ENCODE results near the gene EIF3K.

Gene EIF3K

DNA sequence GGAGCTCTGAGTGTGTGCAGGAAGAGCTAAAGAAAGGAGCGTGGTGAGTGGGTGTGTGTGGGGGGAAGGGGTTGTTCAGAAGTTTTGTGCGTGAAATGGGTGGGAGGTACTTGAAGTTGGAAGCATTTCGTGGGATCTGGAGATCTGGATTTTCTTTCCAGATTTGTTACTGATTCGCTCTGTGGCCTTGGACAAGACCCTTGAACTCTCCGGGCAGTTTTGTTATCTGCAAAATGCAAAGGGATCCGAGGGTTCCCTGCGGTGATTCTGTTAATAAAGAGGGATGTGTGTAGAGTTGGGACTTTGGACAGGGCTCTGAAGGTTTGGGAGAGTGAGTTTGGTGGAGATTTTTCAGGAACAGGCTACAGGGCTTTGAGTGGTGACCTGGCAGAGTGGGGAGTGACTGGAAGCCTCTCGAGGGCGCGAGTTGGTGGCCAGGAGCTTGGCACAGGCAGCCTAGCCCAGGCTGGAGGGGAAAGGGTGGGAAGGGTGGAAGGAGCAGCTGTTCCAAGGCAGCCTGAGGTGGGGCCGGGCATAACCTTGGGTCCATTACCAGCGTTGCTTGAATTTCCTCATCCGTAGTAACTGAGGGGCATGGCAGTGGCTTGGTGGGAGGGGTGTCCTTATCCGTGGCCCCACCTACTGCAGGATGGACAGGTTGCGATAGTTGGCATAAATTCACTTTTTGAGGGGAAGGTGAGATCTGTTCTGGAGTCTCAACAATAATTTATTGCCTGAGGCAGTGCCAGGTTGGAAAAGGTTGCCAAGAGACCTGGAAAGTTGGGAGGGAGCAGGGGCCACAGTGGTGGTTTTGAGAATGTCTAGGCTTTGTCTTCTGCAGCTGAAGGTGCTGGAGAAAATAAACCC lies 30.6 kb downstream of the EIF3K start:
- H3K27me3 Mint-ChIP-seq, result no peaks in the 10 kb centered on the region
- H3K27ac Mint-ChIP-seq, result peak overlapping the region; percentile 37
- peak overlapping the region; percentile 91 to 98 for H3K4me3 Mint-ChIP-seq
- H3K36me3 Mint-ChIP-seq, result peaks cover 14 to 26% of the 10 kb centered on the region in 2 donors
- H3K4me1 Mint-ChIP-seq, result peaks cover 28 to 61% of the 10 kb centered on the region in 2 donors
- no peak for ATAC-seq (replicated peaks)
- no peaks in the 10 kb centered on the region for H3K9me3 Mint-ChIP-seq
- DNase-seq, result no peak

DNA sequence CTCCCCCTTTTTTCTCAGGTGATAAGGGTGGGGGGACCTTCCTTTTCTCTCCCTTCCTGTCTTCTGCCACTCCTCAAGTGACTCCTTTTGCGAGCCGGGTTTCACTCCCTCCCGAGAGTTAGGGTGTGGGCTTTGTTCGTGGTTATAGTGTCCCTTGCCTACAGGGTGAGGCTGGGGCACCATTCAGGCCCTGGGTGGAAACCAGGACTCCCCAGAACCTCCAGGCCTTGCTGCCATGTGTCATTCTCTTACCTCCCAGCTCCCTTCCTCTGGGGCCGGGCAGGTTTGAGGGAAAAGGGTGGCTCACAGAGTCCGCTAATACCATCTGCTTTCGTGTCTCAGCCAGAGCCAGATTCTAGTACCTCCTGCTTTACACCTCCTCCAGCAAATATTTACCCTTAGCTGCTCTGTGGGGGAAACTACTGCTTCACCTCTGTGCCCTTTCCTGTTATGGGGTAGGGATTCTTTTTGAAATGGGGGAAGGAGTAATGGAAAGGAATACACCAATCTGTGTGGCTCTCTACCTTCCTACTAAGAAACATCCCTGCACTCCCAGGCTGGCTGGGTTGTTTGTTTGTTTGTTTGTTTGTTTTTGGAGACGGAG lies 31.3 kb downstream of the EIF3K start:
- Mint-ChIP-seq H3K36me3 (peaks cover 15 to 26% of the 10 kb centered on the region in 2 donors), H3K27me3 (no peaks in the 10 kb centered on the region), H3K9me3 (no peaks in the 10 kb centered on the region), H3K4me3 (peak overlapping the region; percentile 91 to 98), H3K4me1 (peaks cover 32 to 69% of the 10 kb centered on the region in 2 donors), H3K27ac (peak overlapping the region; percentile 80)
- ATAC-seq (replicated peaks), result no peak
- no peak for DNase-seq

DNA sequence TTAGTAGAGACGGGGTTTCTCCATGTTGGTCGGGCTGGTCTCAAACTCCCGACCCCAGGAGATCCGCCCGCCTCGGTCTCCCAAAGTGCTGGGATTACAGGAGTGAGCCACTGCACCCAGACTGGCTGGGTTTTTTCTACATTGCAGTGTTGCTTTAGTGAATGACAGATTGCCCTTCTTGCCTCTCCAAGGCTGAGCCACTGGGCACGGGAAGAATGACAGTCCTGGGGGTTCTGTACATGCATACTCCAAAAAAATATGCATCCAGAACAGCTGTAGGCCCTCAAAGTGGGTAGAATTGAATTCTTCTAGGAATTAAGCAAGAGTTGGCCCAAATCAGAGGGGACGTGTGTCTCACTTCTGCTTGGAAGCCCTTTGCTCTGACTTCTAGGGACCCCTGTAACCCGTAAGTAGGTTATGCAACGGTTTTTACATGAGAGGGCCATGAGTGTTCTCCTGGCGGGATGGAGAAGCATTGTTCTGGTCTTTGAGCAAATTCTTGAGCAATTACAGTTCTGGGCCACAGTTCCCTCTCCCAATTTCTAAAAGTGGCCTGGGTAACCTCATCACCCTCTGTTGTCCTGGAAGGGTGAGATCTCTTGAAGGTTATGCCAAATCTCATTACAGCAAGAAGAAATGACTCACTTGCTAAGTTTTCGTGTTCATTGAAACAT lies 32.1 kb downstream of the EIF3K start:
- no peaks in the 10 kb centered on the region for H3K9me3 Mint-ChIP-seq
- H3K27ac Mint-ChIP-seq, result no peak overlapping the region
- ATAC-seq (replicated peaks), result no peak
- no peak overlapping the region for H3K4me3 Mint-ChIP-seq
- H3K4me1 Mint-ChIP-seq, result peaks cover 39 to 77% of the 10 kb centered on the region in 2 donors
- H3K36me3 Mint-ChIP-seq, result peaks cover 19 to 33% of the 10 kb centered on the region in 2 donors
- H3K27me3 Mint-ChIP-seq, result no peaks in the 10 kb centered on the region
- no peak for DNase-seq

DNA sequence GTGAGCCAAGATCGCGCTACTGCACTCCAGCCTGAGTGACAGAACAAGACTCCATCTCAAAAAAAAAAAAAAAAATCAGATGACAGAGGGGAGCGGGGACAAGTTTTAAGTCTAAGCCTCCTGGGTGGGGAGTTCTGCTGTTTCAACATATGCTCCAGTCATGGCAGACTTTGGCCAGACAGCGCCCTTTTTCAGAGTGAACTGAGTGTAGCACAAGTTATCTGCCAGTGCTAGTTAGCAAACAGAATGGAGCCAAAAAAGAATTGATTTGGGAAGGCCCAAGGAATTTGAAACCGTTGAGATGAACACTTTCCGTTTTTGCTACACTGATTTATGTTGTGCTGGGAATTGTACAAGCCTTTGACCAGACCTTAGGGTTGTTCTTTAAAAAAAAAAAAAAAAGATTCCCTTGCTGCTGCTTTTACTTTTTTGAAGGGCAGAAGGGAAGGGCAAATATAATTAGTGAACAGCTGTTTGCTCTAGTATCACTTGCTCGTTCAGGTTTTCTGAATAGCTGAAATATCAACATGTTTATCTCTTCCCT lies 34.1 kb downstream of the EIF3K start:
- H3K4me1 Mint-ChIP-seq, result peaks cover 49 to 95% of the 10 kb centered on the region in 2 donors
- no peak overlapping the region for H3K27ac Mint-ChIP-seq
- H3K9me3 Mint-ChIP-seq, result no peaks in the 10 kb centered on the region
- no peak overlapping the region for H3K4me3 Mint-ChIP-seq
- peaks cover 24 to 41% of the 10 kb centered on the region in 2 donors for H3K36me3 Mint-ChIP-seq
- DNase-seq (no peak), ATAC-seq (replicated peaks) (no peak)
- no peaks in the 10 kb centered on the region for H3K27me3 Mint-ChIP-seq

DNA sequence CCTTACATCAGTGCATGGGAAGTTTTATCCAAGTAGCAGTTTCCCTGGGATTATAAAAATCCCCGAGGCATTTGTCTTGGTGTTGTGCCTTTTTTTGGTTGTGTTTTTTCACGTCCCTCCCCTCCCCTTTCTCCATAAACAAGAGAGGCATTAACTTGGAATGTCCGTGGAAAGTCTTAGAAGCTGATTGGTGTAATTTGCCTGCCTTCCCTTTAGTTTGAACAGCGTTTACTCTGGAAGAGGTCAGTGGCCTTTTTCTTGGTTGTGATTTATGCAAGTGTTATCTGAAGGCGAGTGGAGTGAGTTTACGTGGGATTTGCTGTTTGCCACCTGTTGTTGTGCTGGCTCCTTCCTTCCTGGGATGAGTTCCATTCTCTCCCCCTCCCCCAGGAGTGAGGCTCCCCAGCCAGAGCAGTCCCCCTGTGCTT lies 35.7 kb downstream of the EIF3K start:
- ATAC-seq (replicated peaks), result no peak
- Mint-ChIP-seq H3K27ac (peak overlapping the region; percentile 39), H3K4me1 (peaks cover 35 to 84% of the 10 kb centered on the region in 2 donors), H3K4me3 (no peak overlapping the region), H3K36me3 (peaks cover 14 to 29% of the 10 kb centered on the region in 2 donors), H3K27me3 (no peaks in the 10 kb centered on the region), H3K9me3 (no peaks in the 10 kb centered on the region)
- no peak for DNase-seq

DNA sequence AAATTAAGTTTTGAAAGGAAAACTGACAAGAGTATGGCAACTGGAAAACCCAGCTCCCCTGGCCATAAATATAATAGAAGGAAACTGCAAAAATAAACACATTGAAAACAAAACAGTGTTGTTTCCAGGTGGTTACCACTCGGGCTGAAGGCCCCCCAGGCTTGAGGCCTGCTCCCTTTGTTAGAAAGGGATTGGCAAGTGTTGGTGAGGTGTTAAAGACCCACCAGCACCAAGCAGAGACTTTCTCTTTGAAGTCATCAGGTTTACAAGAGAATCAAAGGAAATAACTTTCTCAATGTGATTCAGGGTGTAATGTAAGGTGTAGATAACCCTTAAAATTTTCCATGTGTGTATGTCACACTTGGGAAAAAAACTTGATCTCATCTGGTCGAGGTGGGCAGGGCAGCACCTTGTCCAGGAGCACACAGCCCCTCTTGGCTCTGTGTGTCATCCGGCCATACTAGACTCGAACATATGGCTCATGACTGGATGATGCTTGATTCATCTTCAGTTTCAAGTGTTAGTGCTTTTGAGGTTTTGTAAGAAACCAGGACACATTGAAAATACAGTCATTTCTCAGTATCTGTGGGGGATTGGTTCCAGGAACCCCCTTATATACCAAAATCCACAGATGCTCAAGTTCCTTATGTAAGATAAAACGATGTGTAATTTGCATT lies 36.3 kb downstream of the EIF3K start:
- Mint-ChIP-seq H3K4me1 (peaks cover 31 to 77% of the 10 kb centered on the region in 2 donors), H3K9me3 (no peaks in the 10 kb centered on the region), H3K4me3 (no peak overlapping the region), H3K27me3 (no peaks in the 10 kb centered on the region), H3K36me3 (peaks cover 14 to 29% of the 10 kb centered on the region in 2 donors), H3K27ac (peak overlapping the region; percentile 39)
- ATAC-seq (replicated peaks), result peak; percentile 60 to 84
- DNase-seq, result no peak

DNA sequence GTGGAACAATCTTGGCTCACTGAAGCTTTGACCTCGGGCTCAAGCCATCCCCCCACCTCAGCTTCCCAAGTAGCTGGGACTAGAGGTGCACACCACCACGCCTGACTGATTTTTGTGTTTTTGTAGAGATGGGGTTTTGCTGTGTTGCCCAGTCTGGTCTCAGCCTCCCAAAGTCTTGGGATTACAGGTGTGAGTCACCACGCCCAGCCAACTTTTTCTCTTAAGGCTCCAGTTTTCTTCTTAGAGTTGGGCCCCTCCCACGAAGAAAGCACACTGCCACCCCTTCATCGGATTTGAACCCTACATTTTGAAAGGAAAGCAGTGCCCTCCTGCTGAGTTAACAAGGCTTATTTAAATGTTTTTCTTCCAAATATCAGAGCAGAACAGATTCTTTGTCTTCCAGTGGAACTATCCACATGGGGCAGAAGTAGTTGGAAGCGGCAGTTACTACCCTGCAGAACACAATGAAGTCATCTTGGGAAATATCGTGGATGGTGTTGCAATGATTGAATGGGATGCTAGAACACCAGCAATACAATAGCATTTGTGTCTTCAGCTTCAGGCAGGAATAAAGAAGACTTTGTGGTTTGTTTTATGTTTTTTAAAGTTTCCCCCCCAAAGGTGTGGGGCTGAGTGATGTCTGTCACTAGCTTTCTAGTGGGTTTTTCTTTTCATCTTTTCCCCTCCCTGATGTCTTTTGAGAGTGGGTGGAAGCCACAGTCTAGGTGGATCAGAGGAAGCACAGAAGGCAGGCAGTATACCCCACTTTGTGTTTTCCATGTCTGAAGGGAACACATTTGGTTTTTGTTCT lies 37.4 kb downstream of the EIF3K start:
- H3K4me1 Mint-ChIP-seq, result peaks cover 31 to 75% of the 10 kb centered on the region in 2 donors
- peaks cover 14 to 37% of the 10 kb centered on the region in 2 donors for H3K36me3 Mint-ChIP-seq
- H3K9me3 Mint-ChIP-seq, result no peaks in the 10 kb centered on the region
- ATAC-seq (replicated peaks) (no peak), DNase-seq (no peak)
- H3K27ac Mint-ChIP-seq, result peak overlapping the region; percentile 72
- H3K4me3 Mint-ChIP-seq, result no peak overlapping the region
- H3K27me3 Mint-ChIP-seq, result no peaks in the 10 kb centered on the region

DNA sequence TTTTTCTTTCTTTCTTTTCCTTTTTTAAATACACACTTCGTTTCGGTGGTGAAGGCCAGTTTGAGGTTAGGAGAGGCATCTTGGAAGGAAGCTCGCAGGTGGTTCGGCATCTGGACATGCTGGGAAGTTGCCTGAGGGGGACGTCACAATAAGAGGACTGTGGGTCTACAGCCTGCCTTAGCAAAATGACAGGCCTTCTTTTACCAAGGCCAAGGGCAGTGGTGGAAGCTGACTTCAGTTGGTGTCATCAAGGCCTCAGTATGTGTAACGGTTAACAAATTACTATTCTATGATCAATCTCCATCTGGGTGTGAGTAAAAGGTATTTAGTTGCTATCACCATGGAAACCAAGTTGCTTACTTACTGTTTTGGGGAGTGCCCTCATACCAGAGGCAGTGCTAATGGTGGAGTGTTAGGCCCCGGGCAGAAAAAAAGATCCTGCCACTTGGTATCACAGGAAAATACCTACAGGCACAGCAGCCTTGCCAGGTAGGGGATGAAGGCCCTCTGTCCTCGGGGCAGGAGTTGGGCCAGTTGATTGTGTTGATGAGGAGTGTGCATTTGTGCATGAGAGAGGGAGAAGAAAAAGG lies 38.7 kb downstream of the EIF3K start:
- DNase-seq, result no peak
- H3K4me3 Mint-ChIP-seq, result no peak overlapping the region
- H3K27me3 Mint-ChIP-seq, result no peaks in the 10 kb centered on the region
- peaks cover 28 to 69% of the 10 kb centered on the region in 2 donors for H3K4me1 Mint-ChIP-seq
- peak overlapping the region; percentile 9 for H3K27ac Mint-ChIP-seq
- no peaks in the 10 kb centered on the region for H3K9me3 Mint-ChIP-seq
- ATAC-seq (replicated peaks), result no peak
- peaks cover 14 to 33% of the 10 kb centered on the region in 2 donors for H3K36me3 Mint-ChIP-seq

DNA sequence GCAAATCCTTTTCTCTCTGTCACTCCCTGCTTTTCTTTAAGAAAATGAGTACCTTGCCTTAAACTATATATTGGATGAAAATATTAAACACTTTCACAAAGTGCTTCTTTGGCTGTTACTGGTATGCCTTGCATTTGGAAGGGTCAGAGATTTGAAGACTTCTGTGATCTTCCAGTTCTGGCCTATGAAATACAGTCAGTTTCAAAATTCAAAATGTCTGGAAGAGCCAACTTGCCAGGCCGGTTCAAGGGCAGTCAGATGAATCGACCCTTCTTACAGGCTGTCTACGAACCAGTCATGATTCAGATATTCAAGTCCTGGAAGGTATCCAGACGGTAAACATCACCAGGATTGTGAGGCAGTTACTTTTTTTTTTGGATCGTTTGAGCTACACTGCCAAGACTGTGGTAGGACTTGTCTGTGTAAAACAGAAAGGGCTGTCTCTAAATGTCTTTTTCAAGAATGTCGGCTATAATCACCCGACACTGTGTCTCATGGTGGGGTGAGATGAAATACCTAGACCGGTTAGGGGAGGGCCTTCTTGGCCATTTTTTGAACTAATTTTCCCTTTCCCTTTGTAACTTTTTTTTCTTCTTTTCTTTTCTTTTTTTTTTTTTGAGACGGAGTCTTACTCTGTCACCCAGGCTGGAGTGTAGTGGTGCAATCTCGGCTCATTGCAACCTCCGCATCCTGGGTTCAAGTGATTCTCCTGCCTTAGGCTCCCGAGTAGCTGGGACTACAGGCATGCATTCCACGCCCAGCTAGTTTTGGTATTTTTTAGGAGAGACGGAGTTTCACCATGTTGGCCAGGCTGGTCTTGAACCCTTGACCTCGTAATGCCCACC lies 39.7 kb downstream of the EIF3K start:
- DNase-seq, result no peak
- H3K9me3 Mint-ChIP-seq, result no peaks in the 10 kb centered on the region
- H3K4me1 Mint-ChIP-seq, result peaks cover 29 to 69% of the 10 kb centered on the region in 2 donors
- peaks cover 17 to 32% of the 10 kb centered on the region in 2 donors for H3K36me3 Mint-ChIP-seq
- no peaks in the 10 kb centered on the region for H3K27me3 Mint-ChIP-seq
- H3K4me3 Mint-ChIP-seq, result no peak overlapping the region
- ATAC-seq (replicated peaks), result no peak
- H3K27ac Mint-ChIP-seq, result no peak overlapping the region

DNA sequence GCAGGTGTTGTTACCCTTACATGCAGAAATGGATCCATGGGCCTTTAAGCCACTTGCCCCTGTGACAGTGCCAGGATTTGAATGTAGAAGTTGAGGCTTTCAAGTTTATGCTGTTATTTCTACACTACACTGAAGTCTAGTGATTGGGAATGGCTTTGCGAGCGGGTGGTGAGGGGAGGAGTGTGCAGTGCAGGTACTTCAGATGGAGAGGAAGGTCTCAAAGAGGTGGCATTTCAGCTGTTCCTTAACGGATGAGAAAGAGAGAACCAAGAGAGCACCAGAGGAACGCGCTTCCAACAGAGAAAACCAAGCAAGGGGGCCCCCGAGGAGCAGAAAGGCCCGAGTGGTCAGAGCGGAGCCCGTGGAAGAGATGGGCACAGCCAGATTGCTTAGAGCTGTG lies 41.7 kb downstream of the EIF3K start:
- Mint-ChIP-seq H3K27ac (no peak overlapping the region), H3K27me3 (no peaks in the 10 kb centered on the region)

DNA sequence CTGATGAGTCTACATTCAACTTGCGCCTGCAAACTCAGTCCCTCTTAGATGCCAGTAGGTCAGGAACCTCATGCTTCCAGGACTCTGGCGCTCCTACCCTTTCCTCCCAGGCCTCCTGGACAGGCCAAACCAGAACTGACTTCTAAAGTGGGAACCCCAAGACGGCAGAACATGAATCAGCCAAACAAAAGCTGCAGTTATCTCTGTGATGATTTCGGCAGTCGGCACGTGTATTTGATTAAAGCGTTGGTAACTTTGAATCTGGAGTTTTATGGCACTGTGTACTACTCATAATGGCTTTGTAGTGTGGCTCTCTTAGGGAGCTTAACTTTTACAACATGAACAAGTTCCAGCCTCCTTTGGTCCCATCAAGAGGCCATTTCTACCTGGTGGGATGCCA lies 42.1 kb downstream of the EIF3K start:
- DNase-seq, result no peak
- ATAC-seq (replicated peaks), result no peak
- peaks cover 32 to 74% of the 10 kb centered on the region in 2 donors for H3K4me1 Mint-ChIP-seq
- H3K27ac Mint-ChIP-seq, result no peak overlapping the region
- H3K36me3 Mint-ChIP-seq, result peaks cover 11 to 31% of the 10 kb centered on the region in 2 donors
- no peaks in the 10 kb centered on the region for H3K9me3 Mint-ChIP-seq
- H3K4me3 Mint-ChIP-seq, result no peak overlapping the region
- no peaks in the 10 kb centered on the region for H3K27me3 Mint-ChIP-seq

More for the DNA sequence above, 41.7 kb downstream of the EIF3K start:
- no peak for ATAC-seq (replicated peaks)
- Mint-ChIP-seq H3K9me3 (no peaks in the 10 kb centered on the region), H3K36me3 (peaks cover 14 to 32% of the 10 kb centered on the region in 2 donors), H3K4me3 (no peak overlapping the region), H3K4me1 (peaks cover 32 to 74% of the 10 kb centered on the region in 2 donors)
- no peak for DNase-seq

DNA sequence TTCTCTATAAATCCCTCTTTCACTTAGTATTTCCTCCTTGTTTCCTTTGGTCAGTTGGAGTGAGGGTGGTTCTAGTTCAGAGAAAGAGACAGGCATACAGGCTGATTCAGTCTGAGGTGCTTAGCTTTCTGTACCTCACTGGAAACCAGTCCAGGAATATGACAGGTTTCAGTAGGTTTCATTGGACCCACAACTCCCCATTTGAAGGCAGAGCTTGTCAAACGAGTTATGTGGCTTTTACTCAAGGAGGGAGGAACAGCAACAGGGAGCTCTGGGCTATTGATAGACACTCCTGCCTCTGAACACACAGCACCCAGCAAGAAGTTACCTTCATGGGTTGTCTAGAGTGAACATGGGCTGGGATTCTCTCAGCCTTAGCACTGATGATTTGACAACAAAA lies 43.0 kb downstream of the EIF3K start:
- DNase-seq (no peak), ATAC-seq (replicated peaks) (no peak)
- no peaks in the 10 kb centered on the region for H3K27me3 Mint-ChIP-seq
- no peaks in the 10 kb centered on the region for H3K9me3 Mint-ChIP-seq
- no peak overlapping the region for H3K4me3 Mint-ChIP-seq
- H3K36me3 Mint-ChIP-seq, result peaks cover 5 to 27% of the 10 kb centered on the region in 2 donors
- peak overlapping the region; percentile 10 for H3K27ac Mint-ChIP-seq
- peaks cover 34 to 74% of the 10 kb centered on the region in 2 donors for H3K4me1 Mint-ChIP-seq

All from stimulated activated naive B cell treated with anti-CD40 and anti-IgM and Interleukin-4, amounts not matched to agents 10 μg/mL and 1 μg/mL and 100 μg/mL, for 72 hours (primary cell).